Stomach (tissue), 4 donors: ENCODE measurements around the gene ZNF519.
"Not testable (repeated sequence)": the region's sequence is repeated elsewhere in the genome, so short reads cannot be mapped to it uniquely, and the experiment has no call there.

Experiments
- POLR2A ChIP-seq, 4 donors: fragments of 450-650 bp; IDR thresholded peaks; one replicate each; pipeline ENCODE4 v1.6.1; 2016; ENCODE audit warnings: antibody characterized with exemption in 4 of 4, control low read depth in 2 of 4, mild to moderate bottlenecking in 1 of 4, moderate library complexity in 1 of 4
- TF ChIP-seq, protein P1 (sequence below), 7 experiments: fragments of 450-650 bp in 4 of 7; fragments of 200-600 bp in 3 of 7; sonication (generic) in 3 of 7; IDR thresholded peaks; one replicate each; pipeline ENCODE4 v1.5.1; 2016 to 2019; ENCODE audit warnings: antibody characterized with exemption in 7 of 7, control low read depth in 2 of 7, mild to moderate bottlenecking in 1 of 7

DNA sequence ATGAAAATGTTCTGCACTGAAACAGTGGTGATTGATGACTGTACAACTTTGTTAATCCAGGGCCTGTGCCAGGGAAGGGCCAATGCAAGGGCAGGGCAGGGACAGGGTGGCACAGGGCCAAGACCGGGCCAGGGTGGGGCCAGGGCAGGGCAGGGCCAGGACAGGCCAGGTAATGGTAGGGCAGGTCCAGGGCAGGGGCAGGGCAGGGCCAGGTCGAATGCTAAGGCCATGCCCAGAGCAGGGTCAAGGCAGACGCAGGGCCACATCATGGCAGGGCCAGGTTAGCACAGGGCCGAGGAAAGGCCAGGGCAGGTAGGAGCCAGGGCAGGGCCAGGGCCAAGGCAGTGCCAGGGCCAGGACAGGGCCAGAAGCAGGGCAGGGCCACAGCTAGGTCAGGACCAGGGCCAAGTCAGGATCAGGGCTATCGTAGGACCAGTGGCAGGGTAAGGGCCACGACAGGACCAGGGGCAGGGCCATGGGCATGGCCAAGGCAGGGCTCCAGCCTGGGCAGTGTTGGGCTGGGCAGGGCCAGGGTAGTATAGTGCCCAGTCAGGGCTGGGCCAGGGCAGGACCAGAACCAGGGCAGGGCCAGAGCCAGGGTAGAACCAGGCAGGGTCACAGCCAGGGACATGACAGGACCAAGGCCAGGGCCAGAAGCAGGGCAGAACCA, 38.3 kb upstream of the ZNF519 start:
- TF ChIP-seq POLR2A (IDR thresholded peaks at IDR 0.05), result not testable (repeated sequence)
- TF ChIP-seq, protein P1, sequence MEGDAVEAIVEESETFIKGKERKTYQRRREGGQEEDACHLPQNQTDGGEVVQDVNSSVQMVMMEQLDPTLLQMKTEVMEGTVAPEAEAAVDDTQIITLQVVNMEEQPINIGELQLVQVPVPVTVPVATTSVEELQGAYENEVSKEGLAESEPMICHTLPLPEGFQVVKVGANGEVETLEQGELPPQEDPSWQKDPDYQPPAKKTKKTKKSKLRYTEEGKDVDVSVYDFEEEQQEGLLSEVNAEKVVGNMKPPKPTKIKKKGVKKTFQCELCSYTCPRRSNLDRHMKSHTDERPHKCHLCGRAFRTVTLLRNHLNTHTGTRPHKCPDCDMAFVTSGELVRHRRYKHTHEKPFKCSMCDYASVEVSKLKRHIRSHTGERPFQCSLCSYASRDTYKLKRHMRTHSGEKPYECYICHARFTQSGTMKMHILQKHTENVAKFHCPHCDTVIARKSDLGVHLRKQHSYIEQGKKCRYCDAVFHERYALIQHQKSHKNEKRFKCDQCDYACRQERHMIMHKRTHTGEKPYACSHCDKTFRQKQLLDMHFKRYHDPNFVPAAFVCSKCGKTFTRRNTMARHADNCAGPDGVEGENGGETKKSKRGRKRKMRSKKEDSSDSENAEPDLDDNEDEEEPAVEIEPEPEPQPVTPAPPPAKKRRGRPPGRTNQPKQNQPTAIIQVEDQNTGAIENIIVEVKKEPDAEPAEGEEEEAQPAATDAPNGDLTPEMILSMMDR (IDR thresholded peaks at IDR 0.05), result not testable (repeated sequence)
